Panc1 (cell line): Measurements from ENCODE around the gene POLRMT.

ENCODE experiments used
- TF ChIP-seq, protein P1 (sequence below): fragments of 450-650 bp; IDR thresholded peaks from 2 replicates; pipeline ENCODE4 v1.5.1; 2017; ENCODE audit warnings: mild to moderate bottlenecking
- TF ChIP-seq, protein P2 (sequence below), 2 experiments: IDR thresholded peaks; 2 replicates each; pipeline ENCODE4 v1.6.1; 2011 to 2012; ENCODE audit warnings: low read depth in 2 of 2, control low read depth in 1 of 2, low read length in 1 of 2, mild to moderate bottlenecking in 1 of 2, moderate library complexity in 1 of 2; ENCODE audit not compliant: insufficient read depth in 1 of 2

DNA sequence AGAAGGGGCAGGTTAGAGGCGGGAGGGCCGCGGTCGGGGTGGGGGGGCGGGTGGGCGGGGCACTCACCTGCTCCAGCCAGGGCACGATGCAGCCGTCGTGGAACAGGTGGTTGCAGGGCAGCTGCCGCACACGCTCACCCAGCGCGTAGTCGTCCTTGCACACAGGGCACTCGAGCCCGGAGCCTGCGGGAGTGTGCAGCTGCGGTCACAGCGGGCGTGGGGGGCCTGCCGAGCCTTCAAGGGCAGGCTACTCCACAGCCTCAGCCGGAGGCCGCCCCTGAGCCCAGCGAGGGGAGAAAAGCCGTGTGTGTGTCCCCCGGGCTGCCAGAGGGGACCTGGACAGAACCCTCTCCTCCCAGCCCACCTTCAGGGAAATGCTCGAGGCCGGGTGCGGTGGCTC, 15.0 kb upstream of the POLRMT start:
- TF ChIP-seq, protein P1, sequence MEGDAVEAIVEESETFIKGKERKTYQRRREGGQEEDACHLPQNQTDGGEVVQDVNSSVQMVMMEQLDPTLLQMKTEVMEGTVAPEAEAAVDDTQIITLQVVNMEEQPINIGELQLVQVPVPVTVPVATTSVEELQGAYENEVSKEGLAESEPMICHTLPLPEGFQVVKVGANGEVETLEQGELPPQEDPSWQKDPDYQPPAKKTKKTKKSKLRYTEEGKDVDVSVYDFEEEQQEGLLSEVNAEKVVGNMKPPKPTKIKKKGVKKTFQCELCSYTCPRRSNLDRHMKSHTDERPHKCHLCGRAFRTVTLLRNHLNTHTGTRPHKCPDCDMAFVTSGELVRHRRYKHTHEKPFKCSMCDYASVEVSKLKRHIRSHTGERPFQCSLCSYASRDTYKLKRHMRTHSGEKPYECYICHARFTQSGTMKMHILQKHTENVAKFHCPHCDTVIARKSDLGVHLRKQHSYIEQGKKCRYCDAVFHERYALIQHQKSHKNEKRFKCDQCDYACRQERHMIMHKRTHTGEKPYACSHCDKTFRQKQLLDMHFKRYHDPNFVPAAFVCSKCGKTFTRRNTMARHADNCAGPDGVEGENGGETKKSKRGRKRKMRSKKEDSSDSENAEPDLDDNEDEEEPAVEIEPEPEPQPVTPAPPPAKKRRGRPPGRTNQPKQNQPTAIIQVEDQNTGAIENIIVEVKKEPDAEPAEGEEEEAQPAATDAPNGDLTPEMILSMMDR = no peak
- TF ChIP-seq, protein P2, sequence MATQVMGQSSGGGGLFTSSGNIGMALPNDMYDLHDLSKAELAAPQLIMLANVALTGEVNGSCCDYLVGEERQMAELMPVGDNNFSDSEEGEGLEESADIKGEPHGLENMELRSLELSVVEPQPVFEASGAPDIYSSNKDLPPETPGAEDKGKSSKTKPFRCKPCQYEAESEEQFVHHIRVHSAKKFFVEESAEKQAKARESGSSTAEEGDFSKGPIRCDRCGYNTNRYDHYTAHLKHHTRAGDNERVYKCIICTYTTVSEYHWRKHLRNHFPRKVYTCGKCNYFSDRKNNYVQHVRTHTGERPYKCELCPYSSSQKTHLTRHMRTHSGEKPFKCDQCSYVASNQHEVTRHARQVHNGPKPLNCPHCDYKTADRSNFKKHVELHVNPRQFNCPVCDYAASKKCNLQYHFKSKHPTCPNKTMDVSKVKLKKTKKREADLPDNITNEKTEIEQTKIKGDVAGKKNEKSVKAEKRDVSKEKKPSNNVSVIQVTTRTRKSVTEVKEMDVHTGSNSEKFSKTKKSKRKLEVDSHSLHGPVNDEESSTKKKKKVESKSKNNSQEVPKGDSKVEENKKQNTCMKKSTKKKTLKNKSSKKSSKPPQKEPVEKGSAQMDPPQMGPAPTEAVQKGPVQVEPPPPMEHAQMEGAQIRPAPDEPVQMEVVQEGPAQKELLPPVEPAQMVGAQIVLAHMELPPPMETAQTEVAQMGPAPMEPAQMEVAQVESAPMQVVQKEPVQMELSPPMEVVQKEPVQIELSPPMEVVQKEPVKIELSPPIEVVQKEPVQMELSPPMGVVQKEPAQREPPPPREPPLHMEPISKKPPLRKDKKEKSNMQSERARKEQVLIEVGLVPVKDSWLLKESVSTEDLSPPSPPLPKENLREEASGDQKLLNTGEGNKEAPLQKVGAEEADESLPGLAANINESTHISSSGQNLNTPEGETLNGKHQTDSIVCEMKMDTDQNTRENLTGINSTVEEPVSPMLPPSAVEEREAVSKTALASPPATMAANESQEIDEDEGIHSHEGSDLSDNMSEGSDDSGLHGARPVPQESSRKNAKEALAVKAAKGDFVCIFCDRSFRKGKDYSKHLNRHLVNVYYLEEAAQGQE (IDR thresholded peaks at IDR 0.05; ENCODE audit: insufficient read depth in 1 of 2, low read depth in 2 of 2, low read length in 1 of 2) = no peak
